ENCODE measurements around the gene USP8.

Gene USP8

GRCh38 chr15:50452927-50453326, 28.7 kb downstream of the USP8 start:
- no peak overlapping the region for H3K4me3 ChIP-seq (ENCODE audit: low read depth, low read length)
- TF ChIP-seq CTCF (IDR thresholded peaks at IDR 0.05; ENCODE audit: borderline replicate concordance, insufficient read depth, low read depth, low read length): no peak

GRCh38 chr15:50458348-50459112, 34.3 kb downstream of the USP8 start:
- TF ChIP-seq CTCF (IDR thresholded peaks at IDR 0.05; ENCODE audit: borderline replicate concordance, insufficient read depth, low read depth, low read length): no peak

DNA sequence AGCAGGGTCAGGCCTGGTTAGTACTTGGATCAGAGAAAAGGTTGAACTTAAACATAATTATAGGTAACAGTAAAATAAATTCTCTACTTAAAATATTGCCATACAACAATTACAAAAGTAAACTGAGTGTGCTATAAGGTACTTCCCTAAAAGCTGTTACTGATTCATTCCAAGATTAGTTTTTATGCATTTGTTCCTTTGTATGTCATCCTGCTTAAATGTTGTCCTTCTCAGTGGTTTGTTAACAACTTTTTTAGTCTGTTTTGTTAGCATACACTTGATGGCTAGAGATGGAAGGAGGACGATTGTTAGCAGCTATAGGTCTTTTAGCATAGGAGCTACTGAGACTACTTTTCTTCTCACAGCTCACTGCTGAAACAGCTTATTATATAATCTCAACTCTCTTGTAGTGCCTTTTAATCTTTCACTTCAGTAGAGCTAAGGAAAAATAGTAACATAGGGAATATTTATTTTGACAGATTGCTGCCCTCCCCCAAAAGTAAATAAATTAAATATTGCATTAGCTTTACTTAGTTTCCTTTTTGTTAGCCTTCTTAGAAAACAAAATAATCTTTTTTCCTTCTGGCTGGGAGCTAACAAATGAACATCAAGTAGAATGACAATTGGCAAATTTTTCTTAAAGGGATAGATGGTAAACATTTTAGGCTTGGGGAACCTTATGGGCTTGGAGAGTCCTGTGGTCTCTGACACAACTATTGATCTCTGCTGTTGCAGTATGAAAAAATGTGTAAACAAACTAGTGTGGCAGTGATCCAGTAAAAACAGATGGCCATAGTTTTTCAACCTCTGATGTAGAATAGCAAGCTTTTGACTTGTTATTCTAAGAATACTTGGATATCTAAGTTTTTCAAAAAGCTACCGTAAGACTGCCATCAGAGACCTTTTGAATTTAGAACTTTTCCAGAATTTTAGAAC, 39.5 kb downstream of the USP8 start:
- no peak for TF ChIP-seq CTCF (IDR thresholded peaks at IDR 0.05; ENCODE audit: borderline replicate concordance, insufficient read depth, low read depth, low read length)
- H3K4me3 ChIP-seq (ENCODE audit: low read depth, low read length): no peak overlapping the region

More at GRCh38 chr15:50458348-50459112, 34.3 kb downstream of the USP8 start:
- H3K4me3 ChIP-seq (ENCODE audit: low read depth, low read length): no peak overlapping the region

- H3K4me3 ChIP-seq (ENCODE audit: low read depth, low read length): no peak overlapping the region
- TF ChIP-seq CTCF (IDR thresholded peaks at IDR 0.05; ENCODE audit: borderline replicate concordance, insufficient read depth, low read depth, low read length): no peak
These were observed 46.9 kb downstream of the USP8 start for GRCh38 chr15:50471072-50471471.

GRCh38 chr15:50476143-50476542, 51.9 kb downstream of the USP8 start:
- no peak for TF ChIP-seq CTCF (IDR thresholded peaks at IDR 0.05; ENCODE audit: borderline replicate concordance, insufficient read depth, low read depth, low read length)
- H3K4me3 ChIP-seq (ENCODE audit: low read depth, low read length): no peak overlapping the region

- no peak overlapping the region for H3K4me3 ChIP-seq (ENCODE audit: low read depth, low read length)
- no peak for TF ChIP-seq CTCF (IDR thresholded peaks at IDR 0.05; ENCODE audit: borderline replicate concordance, insufficient read depth, low read depth, low read length)
These were observed 60.6 kb downstream of the USP8 start for GRCh38 chr15:50484781-50485180.
